PFSK-1 (cell line): ENCODE data around the gene KERA.

ENCODE experiments used
- POLR2AphosphoS5 ChIP-seq: IDR thresholded peaks from 2 replicates; pipeline ENCODE4 v1.6.1; 2012; ENCODE audit warnings: low read depth, mild to moderate bottlenecking, control low read depth, low read length, moderate library complexity
- TAF1 ChIP-seq: IDR thresholded peaks from 2 replicates; pipeline ENCODE4 v1.6.1; 2012; ENCODE audit warnings: low read length, control low read depth, borderline replicate concordance; ENCODE audit not compliant: insufficient read depth

GRCh38 chr12:91103624-91104023 lies 45.8 kb upstream of the KERA start:
- TF ChIP-seq POLR2AphosphoS5 (no peak), TAF1 (no peak)
